ENCODE measurements around the gene MRPL19. TPM values are rescaled to one million over a fixed set of nuclear protein-coding genes. Genes with fewer than 3 reads are reported as not detected.

MRPL19 gene
- total and polyA plus RNA-seq, 2 of the 13 experiments (the other 11 are each of a cell fraction or from before 2014, with no cell fraction given) = 43.2 to 163 TPM

DNA sequence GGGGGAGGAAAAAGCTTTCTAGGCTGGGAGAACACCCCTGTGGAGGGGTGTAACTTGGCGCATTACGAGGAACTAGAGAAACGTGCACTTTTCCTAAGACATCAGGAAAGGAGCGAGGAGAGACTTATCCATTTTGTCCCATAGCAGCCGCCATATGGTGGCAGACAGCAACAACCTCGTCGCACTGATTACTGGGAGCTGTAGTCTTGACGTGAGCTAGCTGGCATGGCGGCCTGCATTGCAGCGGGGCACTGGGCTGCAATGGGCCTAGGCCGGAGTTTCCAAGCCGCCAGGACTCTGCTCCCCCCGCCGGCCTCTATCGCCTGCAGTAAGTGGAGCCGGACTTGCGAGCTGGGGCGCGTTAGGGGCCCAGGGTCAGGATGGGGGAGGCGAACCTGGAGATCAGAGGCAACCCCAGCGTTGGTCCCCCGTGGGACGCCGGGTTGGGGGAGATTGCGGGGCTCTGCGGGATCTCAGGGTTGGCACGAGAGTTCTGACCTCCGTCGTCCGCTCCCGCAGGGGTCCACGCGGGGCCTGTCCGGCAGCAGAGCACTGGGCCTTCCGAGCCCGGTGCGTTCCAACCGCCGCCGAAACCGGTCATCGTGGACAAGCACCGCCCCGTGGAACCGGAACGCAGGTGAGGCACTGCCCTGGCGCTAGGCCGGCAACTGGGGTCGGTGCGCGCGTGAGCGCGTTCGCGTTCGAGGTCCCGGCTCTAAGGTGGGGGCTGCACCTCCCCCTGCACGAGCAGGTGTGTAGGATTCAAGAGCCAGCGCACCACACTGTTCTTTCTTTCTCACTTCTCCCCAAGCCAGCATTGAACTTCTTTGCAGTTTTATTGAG, at the start of gene MRPL19 (continued):
- TF ChIP-seq, protein P1, sequence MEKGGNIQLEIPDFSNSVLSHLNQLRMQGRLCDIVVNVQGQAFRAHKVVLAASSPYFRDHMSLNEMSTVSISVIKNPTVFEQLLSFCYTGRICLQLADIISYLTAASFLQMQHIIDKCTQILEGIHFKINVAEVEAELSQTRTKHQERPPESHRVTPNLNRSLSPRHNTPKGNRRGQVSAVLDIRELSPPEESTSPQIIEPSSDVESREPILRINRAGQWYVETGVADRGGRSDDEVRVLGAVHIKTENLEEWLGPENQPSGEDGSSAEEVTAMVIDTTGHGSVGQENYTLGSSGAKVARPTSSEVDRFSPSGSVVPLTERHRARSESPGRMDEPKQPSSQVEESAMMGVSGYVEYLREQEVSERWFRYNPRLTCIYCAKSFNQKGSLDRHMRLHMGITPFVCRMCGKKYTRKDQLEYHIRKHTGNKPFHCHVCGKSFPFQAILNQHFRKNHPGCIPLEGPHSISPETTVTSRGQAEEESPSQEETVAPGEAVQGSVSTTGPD (CRISPR knock-in tag; IDR thresholded peaks at IDR 0.05) = peak; percentile 67; the same call in 1 of the 2 replicates
- TF ChIP-seq, protein P2, sequence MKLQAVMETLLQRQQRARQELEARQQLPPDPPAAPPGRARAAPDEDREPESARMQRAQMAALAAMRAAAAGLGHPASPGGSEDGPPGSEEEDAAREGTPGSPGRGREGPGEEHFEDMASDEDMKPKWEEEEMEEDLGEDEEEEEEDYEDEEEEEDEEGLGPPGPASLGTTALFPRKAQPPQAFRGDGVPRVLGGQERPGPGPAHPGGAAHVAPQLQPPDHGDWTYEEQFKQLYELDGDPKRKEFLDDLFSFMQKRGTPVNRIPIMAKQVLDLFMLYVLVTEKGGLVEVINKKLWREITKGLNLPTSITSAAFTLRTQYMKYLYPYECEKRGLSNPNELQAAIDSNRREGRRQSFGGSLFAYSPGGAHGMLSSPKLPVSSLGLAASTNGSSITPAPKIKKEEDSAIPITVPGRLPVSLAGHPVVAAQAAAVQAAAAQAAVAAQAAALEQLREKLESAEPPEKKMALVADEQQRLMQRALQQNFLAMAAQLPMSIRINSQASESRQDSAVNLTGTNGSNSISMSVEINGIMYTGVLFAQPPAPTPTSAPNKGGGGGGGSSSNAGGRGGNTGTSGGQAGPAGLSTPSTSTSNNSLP (IDR thresholded peaks at IDR 0.05; ENCODE audit: low read depth, low read length) = no peak
- TF ChIP-seq ZNF788 (CRISPR knock-in tag; IDR thresholded peaks at IDR 0.05; ENCODE audit: borderline replicate concordance) (peak; percentile 92; the same call in 1 of the 2 replicates), RFXAP (CRISPR knock-in tag; IDR thresholded peaks at IDR 0.05; ENCODE audit: borderline replicate concordance) (peak; percentile 57; the same call in 1 of the 2 replicates), ATF7 (IDR thresholded peaks at IDR 0.05) (no peak), ATF7 (CRISPR knock-in tag; IDR thresholded peaks at IDR 0.05) (peak; percentile 43; the same call in 1 of the 2 replicates), ZNF326 (CRISPR knock-in tag; IDR thresholded peaks at IDR 0.05; ENCODE audit: borderline replicate concordance) (no peak), SIN3A (IDR thresholded peaks at IDR 0.05; ENCODE audit: borderline replicate concordance, low read depth, low read length) (no peak), EEA1 (CRISPR knock-in tag; IDR thresholded peaks at IDR 0.05; ENCODE audit: borderline replicate concordance) (peak; percentile 88; the same call in 1 of the 2 replicates), KDM3A (CRISPR knock-in tag; IDR thresholded peaks at IDR 0.05; ENCODE audit: low read depth) (peak; percentile 69), ZNF670 (CRISPR knock-in tag; IDR thresholded peaks at IDR 0.05; ENCODE audit: borderline replicate concordance) (peak; percentile 50), ZNF496 (CRISPR knock-in tag; IDR thresholded peaks at IDR 0.05; ENCODE audit: insufficient replicate concordance) (no peak)
- TF ChIP-seq, protein P3, sequence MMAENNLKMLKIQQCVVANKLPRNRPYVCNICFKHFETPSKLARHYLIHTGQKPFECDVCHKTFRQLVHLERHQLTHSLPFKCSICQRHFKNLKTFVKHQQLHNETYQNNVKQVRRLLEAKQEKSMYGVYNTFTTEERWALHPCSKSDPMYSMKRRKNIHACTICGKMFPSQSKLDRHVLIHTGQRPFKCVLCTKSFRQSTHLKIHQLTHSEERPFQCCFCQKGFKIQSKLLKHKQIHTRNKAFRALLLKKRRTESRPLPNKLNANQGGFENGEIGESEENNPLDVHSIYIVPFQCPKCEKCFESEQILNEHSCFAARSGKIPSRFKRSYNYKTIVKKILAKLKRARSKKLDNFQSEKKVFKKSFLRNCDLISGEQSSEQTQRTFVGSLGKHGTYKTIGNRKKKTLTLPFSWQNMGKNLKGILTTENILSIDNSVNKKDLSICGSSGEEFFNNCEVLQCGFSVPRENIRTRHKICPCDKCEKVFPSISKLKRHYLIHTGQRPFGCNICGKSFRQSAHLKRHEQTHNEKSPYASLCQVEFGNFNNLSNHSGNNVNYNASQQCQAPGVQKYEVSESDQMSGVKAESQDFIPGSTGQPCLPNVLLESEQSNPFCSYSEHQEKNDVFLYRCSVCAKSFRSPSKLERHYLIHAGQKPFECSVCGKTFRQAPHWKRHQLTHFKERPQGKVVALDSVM (CRISPR knock-in tag; IDR thresholded peaks at IDR 0.05) = no peak
- TF ChIP-seq, protein P4, sequence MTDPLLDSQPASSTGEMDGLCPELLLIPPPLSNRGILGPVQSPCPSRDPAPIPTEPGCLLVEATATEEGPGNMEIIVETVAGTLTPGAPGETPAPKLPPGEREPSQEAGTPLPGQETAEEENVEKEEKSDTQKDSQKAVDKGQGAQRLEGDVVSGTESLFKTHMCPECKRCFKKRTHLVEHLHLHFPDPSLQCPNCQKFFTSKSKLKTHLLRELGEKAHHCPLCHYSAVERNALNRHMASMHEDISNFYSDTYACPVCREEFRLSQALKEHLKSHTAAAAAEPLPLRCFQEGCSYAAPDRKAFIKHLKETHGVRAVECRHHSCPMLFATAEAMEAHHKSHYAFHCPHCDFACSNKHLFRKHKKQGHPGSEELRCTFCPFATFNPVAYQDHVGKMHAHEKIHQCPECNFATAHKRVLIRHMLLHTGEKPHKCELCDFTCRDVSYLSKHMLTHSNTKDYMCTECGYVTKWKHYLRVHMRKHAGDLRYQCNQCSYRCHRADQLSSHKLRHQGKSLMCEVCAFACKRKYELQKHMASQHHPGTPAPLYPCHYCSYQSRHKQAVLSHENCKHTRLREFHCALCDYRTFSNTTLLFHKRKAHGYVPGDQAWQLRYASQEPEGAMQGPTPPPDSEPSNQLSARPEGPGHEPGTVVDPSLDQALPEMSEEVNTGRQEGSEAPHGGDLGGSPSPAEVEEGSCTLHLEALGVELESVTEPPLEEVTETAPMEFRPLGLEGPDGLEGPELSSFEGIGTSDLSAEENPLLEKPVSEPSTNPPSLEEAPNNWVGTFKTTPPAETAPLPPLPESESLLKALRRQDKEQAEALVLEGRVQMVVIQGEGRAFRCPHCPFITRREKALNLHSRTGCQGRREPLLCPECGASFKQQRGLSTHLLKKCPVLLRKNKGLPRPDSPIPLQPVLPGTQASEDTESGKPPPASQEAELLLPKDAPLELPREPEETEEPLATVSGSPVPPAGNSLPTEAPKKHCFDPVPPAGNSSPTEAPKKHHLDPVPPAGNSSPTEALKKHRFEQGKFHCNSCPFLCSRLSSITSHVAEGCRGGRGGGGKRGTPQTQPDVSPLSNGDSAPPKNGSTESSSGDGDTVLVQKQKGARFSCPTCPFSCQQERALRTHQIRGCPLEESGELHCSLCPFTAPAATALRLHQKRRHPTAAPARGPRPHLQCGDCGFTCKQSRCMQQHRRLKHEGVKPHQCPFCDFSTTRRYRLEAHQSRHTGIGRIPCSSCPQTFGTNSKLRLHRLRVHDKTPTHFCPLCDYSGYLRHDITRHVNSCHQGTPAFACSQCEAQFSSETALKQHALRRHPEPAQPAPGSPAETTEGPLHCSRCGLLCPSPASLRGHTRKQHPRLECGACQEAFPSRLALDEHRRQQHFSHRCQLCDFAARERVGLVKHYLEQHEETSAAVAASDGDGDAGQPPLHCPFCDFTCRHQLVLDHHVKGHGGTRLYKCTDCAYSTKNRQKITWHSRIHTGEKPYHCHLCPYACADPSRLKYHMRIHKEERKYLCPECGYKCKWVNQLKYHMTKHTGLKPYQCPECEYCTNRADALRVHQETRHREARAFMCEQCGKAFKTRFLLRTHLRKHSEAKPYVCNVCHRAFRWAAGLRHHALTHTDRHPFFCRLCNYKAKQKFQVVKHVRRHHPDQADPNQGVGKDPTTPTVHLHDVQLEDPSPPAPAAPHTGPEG (CRISPR knock-in tag; IDR thresholded peaks at IDR 0.05) = no peak
- TF ChIP-seq, protein P5, sequence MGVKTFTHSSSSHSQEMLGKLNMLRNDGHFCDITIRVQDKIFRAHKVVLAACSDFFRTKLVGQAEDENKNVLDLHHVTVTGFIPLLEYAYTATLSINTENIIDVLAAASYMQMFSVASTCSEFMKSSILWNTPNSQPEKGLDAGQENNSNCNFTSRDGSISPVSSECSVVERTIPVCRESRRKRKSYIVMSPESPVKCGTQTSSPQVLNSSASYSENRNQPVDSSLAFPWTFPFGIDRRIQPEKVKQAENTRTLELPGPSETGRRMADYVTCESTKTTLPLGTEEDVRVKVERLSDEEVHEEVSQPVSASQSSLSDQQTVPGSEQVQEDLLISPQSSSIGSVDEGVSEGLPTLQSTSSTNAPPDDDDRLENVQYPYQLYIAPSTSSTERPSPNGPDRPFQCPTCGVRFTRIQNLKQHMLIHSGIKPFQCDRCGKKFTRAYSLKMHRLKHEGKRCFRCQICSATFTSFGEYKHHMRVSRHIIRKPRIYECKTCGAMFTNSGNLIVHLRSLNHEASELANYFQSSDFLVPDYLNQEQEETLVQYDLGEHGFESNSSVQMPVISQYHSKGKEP (CRISPR knock-in tag; IDR thresholded peaks at IDR 0.05) = peak; percentile 61; the same call in 1 of the 2 replicates

All from HepG2 (cell line).